H54 (cell line): Measurements from ENCODE around the gene CEP131.

Source experiments
- DNase-seq: peaks from one replicate; pipeline ENCODE4 v3.0.0; 2011; ENCODE audit warnings: low spot score, mixed read lengths; ENCODE audit not compliant: insufficient read length
- FAIRE-seq: peaks from 3 replicates; lab custom pipeline; 2011; peaks lifted over from hg19 to GRCh38; lab: Jason Lieb, UNC
- POLR2A ChIP-seq: IDR thresholded peaks from 2 replicates; pipeline ENCODE4 v1.6.1; 2011; ENCODE audit warnings: low read depth, mild to moderate bottlenecking, low read length

CEP131 gene

DNA sequence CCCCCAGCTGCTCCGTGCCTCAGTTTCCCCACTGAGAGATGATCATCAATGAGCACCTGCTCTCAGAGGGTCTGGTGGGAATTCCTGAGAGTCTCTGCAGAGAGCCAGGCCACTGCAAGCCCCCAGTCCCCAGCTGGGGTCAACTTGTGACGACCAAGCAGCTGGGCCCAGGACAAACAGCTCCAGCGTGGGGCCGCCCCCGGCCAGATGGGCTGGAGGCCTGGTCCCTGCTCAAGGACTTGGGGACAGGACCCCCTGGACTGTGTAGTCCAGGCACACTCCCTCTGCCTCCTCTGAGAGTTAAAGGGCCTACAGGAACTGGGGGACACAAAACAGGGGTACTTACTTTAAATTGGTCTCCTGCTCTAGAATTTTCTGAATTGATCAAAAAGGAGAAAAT, 40.2 kb downstream of the CEP131 start:
- DNase-seq (no peak), FAIRE-seq (no peak)
- no peak for TF ChIP-seq POLR2A

DNA sequence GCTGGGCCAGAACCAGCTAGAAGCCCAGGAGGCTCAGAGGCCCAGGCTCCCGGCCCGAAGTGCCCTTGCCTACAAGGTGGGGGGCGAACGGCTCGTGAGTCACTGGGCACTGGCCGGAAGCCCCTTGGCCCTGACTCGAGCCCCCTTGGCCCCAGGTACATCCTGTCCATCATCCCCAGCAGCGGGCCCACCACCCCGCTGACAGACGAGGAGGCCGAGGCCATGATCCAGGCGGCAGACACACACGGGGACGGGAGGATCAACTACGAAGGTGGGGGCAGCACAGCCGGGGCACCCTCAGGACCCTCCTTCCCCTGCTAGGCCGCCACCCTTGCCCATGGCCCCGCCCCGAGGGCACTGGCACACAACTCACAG, 41.0 kb downstream of the CEP131 start:
- DNase-seq, result no peak
- no peak for FAIRE-seq
- TF ChIP-seq POLR2A, result no peak

GRCh38 chr17:81180836-81181810, 41.6 kb downstream of the CEP131 start:
- DNase-seq (no peak), FAIRE-seq (no peak)
- no peak for TF ChIP-seq POLR2A

- no peak for FAIRE-seq
- no peak for DNase-seq
- no peak for TF ChIP-seq POLR2A
These were observed 42.9 kb downstream of the CEP131 start for GRCh38 chr17:81179861-81180260.

- DNase-seq (no peak), FAIRE-seq (no peak)
- no peak for TF ChIP-seq POLR2A
These were observed 43.5 kb downstream of the CEP131 start for GRCh38 chr17:81179220-81179619.

DNA sequence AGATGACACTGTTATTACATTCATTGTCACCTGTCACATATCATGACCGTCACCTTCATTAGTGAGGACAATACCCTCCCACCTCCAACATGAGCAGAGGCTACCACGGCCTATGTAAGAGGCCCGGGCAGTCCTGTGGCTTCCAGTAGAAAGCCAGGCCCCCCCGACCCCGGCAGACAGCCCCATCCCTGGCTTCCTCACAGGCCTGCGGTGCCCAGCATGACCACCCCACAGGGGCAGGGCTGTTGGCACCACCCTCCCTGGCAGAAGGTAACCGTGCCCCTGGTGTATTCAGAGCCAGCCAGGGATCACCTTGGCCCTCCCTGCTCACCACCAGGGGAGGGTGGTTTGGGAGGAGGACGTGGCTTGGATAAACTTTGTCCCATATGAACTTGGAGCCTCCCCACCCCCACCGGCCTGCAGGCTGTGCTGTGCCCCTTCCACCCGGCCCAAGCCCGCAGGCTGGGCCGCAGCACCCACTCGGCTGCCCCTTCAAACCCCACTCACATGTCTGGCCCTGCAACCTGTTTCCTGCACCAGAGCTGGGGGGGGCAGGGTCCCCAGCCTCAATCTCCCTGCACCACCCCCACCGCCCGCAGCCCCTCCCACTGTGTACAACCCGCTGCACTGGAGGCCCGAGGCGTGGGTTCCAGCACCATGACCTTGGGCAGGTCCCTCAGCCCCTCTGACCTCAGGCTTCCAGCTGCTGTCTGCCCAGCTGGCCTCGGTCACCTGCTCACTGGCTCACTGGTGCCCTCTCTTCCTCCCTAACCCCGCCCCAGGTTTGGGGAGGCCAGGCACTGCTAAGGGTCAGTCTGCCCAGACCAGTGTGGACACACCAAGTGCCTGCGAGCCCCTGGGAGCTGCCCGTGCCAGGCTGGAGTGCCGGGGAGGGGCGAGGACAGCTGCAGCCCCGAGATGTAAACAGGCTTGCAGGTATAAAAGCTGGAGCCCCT, 44.4 kb downstream of the CEP131 start:
- DNase-seq (no peak), FAIRE-seq (no peak)
- TF ChIP-seq POLR2A, result no peak

GRCh38 chr17:81176666-81177065, 46.1 kb downstream of the CEP131 start:
- no peak for TF ChIP-seq POLR2A
- no peak for DNase-seq
- FAIRE-seq, result no peak

GRCh38 chr17:81173762-81174155, 49.0 kb downstream of the CEP131 start:
- no peak for FAIRE-seq
- TF ChIP-seq POLR2A, result no peak
- DNase-seq, result no peak

DNA sequence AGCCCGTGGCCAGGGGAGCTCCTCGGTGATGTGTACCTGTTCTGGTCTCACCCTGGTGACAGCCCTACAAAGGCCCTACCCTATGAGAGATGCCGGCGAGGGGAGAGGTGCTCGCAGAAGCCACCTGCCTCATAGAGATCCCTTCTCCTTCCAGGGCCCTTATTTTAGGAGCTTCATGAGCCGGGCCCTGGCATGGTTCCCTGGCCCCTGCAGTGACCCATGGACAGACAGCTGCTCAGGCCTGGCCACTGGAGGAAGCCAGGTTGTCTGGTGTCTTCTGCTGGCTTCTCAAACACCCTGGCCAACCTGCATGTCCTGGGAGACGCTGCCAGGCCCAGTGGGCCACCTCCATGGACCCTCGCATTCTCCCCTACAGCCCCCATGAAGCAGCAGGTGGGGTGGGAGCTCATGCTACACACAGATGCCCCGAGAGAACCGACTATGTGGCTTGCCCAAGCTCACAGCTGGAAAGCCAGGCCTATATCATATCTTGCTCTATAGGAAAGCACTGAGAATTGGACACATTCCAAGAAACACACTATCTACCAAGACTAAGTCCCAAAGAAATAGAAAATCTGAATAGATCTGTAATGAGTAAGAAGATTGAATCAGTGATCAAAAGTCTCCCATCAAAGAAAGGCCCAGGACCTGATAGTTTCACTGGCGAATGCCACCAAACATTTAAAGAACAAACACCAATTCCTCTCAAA, 49.6 kb downstream of the CEP131 start:
- DNase-seq (no peak), FAIRE-seq (no peak)
- TF ChIP-seq POLR2A, result no peak

- no peak for TF ChIP-seq POLR2A
- DNase-seq (no peak), FAIRE-seq (no peak)
These were observed 50.8 kb downstream of the CEP131 start for GRCh38 chr17:81171941-81172340.

DNA sequence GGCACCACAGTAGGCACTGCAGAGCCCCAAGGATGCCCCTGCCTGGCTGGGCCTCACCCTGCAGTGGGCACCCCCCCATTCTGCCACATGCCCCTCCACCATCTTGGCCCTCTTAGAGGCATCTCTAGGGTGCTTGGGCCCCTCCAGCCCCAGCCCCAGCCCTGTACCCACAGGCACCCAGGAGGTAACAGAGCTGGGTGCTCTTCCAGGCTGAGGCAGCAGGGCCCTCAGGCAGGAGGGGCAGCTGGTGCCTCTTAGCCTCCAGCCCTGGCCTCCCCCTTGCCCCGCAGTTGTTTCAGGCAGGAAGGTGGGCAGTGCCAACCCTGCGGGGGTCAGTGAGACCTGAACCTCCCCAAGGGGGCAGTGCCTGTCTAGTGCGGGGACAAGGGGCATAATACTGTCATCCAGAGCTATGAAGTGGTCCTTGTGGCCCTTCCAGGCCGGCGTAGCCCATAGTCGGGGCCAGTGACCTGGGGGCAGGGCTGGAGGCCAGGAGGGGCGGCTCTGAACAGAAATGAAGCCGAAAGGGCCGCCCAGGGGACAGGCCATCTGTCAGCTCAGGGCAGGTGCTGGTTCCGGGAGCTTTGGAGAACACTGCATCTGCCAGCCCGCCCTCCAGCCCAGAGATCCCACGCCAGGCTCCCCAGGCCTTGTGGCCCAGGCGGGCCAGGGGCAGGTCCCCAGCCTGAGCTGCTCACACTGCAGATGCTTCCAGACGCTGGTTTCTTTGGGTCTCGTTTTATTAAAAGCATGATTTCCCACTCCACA, 51.9 kb downstream of the CEP131 start:
- no peak for DNase-seq
- no peak for FAIRE-seq
- TF ChIP-seq POLR2A, result no peak

GRCh38 chr17:81169870-81170309, 52.9 kb downstream of the CEP131 start:
- FAIRE-seq, result no peak
- DNase-seq, result no peak
- no peak for TF ChIP-seq POLR2A

- no peak for TF ChIP-seq POLR2A
- FAIRE-seq, result no peak
These were observed 55.1 kb downstream of the CEP131 start for GRCh38 chr17:81167638-81168037.

More at GRCh38 chr17:81167638-81168037, 55.1 kb downstream of the CEP131 start:
- no peak for DNase-seq
